ENCODE measurements around the gene TXNL4B.

The TXNL4B gene

DNA sequence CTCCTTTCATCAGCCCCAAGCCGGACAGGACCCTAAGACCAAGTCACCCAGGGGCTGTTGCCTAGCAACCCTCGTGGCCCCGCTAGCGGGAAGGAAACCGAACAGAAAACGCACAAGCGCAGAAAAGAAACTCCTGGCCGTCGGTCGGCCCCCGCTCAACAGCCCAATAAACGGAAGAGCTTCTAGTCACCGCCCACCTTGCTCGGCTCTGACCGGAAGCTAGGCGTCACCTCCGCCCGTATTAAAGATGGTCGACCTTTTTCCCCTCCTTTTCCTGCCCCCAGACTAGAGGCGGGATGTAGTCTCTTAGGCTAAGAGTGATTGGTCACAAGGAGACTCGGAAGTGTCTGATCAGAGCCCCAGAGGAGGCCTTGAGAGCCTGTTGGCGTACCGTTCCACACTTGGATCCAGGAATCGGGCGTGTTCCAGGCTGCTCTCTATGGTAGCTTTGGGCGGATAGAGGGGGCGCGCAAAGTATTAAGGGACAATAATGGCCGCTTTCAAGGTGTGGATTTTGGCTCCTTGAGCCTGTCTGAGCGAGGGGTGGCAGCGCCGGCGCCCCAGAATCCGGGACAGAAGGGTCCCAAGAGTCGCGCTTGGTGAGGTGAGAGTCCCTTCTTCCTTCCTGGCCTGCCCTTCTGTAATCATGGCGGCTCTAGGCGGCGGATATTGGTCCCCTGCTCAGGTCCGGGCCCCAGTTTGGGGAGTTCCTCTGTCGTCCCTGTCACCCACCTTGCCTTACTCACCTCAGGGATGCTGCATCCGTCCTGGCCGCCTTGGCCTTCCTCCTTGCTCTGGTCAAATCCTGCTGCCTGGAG lies at the start of gene TXNL4B, which contains the start of gene DHX38:
Gene TXNL4B (minus strand): TSS at position 173 of the 818 bp plus-strand sequence. CDS start 2,871 bp downstream, outside the sequence.
Gene DHX38 (plus strand): TSS at position 400 of the 818 bp plus-strand sequence. CDS start 2,311 bp downstream, outside the sequence.
- DNase-seq (ENCODE audit: low spot score): peak; percentile 98

DNA sequence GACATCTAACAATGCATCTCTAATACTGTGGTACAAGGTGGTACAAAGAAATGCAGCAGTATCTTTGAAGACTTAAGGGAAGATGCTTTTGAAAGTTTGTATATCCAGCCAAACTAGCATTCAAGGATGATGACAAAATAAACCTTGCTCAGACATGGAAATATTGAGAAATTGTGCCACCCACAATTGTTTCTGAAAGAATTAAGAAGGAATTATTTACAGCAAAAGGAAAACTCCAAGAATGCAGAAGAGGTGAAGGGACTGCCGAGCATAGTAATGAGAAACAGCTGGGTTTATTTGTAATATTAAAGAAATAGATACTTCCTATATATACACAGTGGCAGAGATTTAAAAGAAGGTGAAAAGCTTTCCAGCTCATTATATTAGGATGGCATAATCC lies 49.1 kb upstream of the TXNL4B start:
- DNase-seq (ENCODE audit: low spot score): no peak

DNA sequence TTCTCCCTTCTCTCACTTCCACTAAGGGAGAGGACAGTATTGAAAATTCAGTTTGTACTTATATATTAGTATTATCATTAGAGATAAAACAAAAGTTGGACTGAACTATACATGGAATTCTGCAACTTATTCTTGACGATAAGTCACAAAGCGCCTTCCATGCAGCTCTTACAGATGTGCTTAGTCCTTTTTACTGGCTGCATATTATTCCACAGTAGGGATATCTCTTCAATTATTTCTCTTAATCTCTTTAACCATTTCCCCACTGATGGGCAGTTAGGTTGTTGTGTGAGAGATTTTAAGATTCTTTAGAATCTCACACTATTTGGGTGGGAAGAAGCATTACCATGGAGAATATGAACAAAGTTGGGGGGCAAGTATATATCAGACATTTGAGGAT lies 46.5 kb upstream of the TXNL4B start:
- DNase-seq (ENCODE audit: low spot score): no peak

DNA sequence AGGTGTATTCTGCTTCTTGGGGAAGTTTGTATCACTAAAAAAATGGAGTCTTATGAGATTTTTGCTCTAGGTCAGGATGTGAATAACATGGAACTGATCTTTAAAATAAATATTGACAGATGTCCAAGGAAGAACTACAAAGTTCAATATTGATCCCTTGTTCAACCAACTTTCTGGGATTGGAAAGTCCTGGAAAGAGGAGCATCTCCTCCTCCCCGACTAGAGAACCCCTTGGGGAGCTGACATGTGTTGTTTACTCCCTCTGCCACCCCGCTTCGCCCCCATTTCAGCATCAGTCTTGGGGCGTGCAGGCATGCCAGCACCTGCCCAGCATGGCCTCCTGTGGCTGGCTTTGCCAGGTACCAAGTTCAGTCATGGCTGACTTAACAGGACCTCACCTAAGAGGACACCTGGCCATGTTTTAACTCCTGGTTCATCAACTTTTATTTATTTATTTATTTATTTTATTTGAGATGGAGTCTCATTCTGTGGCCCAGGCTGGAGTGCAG lies 44.7 kb upstream of the TXNL4B start:
- DNase-seq (ENCODE audit: low spot score): no peak

DNA sequence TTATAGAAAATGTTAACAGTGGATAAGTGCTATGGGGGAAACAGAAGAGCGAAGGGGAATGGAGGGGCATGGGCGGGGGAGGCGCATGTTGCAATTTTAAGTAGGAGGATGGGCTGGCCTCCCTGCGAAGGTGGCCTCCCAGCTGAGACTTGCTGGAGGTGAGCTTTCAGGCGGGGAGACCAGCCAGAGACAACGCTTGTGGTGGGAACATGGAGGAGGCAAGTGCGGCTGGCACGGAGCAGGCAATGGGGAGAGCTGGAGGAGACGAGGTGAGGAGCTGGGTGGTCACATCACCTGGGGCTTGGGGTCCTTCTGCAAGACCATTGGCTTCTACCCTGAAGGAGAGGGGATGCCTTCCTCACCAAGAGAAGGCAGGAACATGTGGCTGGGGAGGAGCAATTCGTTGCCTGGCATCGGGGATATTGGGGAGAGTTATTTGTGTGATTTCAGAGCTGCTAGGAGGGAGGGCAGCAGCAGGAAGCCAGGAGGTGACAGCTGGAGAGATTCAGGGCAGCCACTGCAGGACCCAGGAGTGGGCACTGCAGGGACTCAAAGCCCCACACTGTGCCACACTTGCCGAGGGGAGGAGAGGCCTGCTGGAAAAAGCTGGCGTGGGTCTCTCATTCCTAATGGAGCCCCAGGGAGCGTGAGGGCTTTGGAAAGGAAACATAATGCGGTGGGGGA lies 44.1 kb upstream of the TXNL4B start:
- DNase-seq (ENCODE audit: low spot score): no peak

DNA sequence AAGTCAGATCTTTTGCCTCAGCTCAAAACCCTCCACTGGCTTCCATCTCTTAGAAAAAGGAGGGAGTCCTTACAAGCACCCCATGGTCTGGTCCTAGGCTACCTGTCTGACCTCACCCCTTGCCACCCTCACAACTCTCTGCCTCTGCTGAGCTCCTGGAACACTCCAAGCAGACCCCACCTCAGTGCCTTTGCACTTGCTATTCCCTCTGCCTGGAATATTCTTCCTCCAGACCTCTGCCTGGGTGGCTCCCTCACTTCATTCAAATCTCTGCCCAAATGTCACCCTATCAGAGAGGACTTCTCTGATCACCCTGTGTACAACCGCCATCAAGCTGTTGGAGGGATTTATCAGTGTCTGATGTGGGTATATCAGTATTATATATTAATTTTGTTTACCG lies 41.1 kb upstream of the TXNL4B start:
- DNase-seq (ENCODE audit: low spot score): no peak

DNA sequence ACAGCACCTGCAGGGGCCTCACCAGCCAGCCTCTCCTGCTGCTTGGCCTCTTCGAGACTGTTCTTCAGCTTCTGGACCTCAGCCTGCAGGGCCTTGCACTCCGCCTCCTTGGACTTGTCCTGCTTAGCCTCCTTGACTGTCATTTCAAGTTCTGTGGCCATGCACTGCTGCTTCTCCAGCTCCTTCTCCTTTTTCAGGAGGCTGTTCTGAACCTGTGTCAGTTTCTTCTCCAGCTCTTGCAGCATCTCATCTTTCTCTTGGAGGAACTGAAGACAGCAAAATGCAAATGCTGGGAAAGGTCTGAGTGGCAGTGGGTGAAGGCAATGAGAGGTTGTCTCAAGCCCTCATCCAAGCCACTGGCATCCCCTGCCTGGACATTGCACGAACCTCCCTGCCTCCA lies 39.3 kb upstream of the TXNL4B start:
- DNase-seq (ENCODE audit: low spot score): no peak

DNA sequence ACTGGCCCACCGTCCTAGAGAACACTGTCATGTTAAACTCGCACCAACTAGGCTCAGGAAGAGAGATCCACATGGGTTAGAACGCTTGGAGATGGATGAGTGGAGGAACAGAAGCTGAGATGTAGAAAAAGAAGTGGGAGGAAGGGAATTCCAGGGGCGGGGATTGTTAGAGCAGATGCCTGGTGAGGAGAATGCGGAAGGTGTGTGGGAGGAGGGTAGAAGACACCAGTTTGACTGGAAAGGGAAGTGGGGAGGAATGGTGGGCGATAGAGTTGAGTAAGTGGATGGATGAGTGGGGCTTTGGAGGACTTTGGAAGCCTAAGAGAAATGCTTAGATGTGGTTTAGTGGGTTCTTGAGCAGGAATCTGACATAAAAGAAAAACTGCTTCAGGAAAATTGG lies 37.6 kb upstream of the TXNL4B start:
- DNase-seq (ENCODE audit: low spot score): peak; percentile 36

DNA sequence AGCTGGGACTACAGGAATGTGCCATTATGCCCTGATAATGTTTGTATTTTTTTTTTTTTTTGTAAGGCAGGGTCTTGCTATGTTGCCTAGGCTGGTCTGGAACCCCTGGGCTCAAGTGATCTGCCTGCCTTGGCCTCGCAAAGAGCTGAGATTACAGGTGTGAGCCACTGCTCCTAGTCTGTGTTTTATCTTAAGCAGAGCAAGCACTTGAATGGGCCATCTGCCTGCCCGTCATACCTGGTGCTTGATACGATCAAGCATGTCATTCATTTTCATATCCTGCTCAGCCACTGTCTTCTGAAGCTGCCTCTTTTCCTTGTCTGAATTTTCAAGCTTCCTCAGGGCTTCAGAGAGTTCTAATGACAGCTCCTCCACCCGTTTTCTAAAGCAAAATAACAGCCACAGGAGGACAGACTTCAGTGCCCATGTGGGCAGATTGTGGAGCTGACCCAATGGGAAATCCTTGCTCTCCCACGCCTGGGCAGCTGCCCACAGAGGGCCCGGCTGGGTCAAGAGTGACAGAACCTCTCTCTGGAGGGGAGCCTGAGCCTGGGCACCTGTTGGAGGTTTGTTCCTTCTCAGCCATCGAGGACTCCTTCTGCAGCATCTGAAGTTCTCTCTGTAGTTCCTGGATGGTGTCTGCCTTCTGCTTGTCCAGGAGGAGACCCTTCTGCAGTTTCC lies 36.7 kb upstream of the TXNL4B start:
- no peak for DNase-seq (ENCODE audit: low spot score)

DNA sequence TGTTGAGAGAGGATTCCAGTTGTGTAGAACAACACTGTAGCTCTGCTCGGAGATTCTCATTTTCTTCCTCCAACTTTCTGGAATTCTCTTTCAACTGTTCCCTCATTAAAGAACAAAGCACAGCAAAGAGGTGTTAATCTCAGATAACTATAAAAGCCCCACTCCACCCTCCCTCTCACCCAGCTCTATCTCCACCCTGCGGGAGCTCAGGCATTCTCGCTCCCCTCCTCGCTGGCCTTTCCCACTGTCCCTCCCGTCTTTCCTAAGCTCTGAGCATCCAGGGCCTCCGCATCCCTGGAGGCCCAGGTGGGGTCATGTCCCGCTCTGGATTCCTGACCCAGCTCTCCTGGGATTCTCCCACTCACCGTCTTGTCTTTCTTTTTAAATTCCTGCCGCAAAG lies 35.3 kb upstream of the TXNL4B start:
- no peak for DNase-seq (ENCODE audit: low spot score)

DNA sequence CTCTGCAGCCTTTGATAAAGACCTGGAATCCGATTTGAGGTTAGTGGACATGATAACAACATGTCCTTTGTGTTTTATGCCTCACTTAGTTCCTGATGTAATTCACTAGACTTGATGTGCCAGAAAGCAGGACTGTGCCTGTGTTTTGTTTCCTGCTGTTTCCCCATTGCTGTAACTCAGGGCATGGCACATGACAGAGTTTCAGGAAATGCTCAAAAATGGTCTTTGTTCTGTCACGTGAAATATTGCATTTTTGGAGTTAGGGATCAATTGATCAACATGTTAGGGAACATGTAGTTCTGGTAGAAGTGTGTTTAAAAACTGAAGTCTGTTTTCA lies 33.0 kb upstream of the TXNL4B start:
- DNase-seq (ENCODE audit: low spot score): no peak

DNA sequence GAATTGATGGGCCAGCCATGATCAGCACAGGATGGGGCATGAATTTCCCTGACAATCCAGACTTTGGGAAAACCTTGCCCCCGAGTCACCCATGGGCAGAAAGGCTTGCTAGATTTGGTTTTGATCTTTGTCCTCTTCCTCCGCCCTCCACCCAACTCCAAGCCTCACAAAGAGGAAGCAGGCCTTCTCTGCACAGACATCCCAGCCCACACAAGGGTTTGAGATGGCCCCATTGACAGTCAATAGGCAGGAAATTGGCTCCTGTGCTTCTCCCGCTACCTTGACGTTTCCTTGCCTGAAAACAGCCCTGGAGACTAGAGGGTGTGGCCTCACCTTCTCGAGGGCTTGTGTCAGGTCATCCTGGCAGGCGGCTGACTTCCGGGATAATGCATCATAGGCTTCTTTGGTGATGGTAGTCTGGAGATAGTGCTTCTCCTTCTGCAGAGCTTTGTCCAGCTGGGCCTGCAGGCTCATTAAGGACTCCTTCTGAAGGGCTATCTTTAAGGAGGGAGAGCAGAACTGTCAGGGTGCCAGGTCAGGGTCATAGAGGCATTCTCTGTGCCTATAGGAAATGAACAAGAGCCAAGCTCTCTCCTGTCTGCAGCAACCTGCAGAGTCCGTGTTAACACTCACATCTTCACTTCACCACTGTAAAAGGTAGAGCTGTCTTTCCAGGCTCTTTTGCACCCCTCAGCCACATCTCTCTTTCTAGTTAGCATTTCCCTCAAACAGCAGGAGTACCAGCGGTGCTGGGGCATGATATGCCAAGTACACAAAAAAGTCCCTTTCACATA lies 32.4 kb upstream of the TXNL4B start:
- DNase-seq (ENCODE audit: low spot score): no peak

DNA sequence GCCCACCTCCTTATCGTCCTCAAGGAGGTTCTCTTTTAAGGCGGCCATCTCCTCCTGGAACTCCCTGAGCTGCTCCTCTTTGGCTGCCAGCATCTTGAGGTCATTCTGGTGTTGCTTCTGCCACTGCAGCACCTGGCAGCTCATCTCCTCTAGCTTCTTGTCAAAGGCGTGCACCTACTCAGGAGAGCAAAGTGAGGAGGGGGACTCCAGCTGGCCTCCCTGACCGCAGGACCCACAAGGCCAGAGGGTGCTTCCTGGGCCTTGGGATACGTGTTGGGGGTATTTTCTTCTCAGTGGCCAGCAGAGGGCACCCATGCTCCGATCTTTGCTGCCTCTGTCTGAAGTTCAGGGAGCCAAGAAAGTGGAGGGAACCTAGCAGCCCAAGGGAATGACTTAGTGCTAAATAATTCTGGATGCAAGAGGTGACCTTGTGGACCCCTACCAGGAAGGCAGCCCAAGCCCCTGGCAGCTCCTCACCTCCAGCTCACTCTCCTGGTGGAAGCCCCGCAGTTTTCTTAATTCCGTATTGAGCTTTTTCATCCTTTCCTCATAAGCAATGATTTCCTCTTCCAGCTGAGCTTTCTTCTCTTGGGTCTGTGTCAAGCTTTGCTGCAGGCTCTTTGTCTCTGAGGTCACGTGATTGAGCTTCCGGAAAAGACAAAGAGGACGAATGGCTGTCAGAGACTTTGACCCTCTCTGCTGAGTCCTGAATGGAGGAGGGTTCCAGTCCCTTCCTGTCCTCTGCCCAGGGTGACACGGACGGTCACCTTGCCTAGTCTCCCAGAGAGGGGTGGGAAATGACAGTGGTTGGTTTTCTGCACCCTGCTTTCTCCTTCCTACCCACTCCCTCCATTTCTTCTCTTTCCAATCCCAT lies 31.6 kb upstream of the TXNL4B start:
- DNase-seq (ENCODE audit: low spot score): peak; percentile 59

DNA sequence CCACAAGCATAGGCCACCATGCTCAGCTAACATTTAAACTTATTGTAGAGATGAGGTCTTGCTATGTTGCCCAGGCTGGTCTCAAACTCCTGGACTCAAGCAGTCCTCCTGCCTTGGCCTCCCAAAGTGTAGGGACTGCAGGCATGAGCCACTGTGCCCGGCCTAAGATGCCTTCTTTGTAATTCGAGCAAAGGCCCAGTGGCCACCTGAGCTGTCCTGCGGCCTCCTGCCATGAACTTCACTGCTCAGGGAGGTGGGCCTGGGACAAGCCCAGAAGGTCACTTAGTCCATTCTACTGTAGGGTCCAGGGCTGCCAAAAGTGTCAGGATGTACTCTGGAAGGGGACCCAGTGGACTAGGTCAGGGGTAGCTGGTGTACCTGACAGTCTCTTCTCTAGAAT lies 30.7 kb upstream of the TXNL4B start:
- no peak for DNase-seq (ENCODE audit: low spot score)

DNA sequence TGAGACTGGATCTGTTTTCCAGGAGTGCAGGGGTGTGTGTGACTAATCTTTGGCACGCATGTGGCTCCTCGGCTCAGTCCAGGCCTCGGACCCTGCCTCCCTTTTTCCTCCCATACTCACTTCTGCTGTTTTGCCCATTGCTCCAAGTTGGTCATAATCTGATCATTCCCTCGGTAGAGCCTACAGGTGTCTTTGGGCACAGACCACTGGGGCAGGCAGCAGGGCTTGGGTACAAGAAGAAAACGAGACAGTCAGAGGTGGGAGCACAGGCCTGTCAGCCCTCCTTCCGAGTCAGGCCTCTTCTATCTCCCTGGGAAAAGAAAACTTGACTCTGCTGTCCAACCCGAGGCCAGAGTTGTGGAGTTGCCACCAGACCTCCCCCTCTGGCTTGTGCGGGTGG lies 30.0 kb upstream of the TXNL4B start:
- no peak for DNase-seq (ENCODE audit: low spot score)

DNA sequence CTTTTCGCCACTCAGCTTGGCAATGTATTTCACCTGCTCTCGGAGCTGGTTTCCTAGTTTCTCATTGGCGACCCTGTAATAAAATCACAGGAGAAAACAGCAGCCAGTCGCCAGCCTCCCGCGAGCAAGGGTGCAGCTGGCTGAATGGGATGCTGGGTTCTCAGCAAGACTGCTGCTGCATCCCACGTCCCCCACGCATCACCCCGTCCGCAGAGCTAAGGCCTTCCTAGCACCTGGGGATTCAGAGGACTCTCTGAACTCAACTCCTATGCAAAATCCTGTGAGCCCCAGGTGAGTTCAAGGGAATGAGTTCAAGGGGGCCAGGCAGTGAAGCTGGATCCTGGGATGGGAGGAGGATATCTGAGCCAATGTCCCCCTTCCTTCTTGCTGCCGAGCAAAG lies 29.5 kb upstream of the TXNL4B start:
- no peak for DNase-seq (ENCODE audit: low spot score)

DNA sequence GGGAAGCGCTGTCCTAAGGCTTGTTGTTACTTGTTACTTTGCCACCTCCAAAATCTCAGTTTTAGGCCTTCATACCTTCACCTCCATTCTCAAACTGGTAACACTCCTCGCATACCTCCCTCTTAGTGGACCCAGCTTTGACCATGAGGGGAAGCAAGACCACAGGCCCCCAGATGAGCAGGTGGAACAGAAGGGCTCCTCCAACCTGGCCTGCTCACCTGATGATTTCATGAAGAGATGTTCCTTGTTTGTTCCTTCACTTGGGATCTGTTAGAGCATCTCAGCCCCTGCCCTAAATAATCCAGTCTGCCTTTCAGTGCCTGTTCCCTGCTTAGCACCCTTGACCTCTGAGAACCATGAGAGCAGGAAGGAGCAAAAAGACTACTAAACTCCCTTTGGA lies 28.9 kb upstream of the TXNL4B start:
- DNase-seq (ENCODE audit: low spot score): no peak

DNA sequence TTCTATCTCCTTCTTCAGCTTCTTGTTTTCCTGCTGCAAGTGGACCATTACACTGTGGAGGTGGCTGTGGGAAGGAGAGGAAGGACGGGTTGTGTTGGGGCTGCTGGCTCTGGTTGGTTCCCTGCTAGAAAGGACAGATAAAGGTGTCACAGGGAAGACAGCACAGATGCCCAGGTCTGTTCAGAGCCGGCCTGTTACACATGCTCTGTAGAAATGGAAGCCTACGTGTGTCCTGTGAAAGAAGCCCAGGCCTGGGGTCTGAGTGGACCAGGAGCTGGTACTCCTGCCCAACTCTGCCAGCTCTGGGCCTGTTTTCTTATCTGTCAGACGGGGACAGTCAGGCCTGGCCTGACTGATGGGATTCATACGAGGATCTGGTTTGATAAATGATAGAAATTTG lies 26.6 kb upstream of the TXNL4B start:
- DNase-seq (ENCODE audit: low spot score): no peak

DNA sequence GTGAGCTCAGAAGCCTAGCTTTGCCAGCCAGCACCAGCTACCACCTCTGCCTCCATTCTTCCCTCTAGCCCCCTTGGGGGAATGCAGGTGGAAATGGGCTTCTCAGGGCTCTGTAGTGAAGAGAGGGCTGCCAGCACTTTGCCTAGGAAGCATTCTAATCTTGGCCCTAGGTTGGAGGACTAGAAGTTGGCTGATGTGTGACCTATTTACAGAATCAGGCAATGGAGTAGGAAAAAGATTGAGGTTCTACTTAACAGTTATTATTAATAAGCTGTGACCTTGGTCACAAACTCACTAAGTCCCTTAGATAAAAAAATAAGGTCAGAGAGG lies 20.2 kb upstream of the TXNL4B start:
- DNase-seq (ENCODE audit: low spot score): no peak

DNA sequence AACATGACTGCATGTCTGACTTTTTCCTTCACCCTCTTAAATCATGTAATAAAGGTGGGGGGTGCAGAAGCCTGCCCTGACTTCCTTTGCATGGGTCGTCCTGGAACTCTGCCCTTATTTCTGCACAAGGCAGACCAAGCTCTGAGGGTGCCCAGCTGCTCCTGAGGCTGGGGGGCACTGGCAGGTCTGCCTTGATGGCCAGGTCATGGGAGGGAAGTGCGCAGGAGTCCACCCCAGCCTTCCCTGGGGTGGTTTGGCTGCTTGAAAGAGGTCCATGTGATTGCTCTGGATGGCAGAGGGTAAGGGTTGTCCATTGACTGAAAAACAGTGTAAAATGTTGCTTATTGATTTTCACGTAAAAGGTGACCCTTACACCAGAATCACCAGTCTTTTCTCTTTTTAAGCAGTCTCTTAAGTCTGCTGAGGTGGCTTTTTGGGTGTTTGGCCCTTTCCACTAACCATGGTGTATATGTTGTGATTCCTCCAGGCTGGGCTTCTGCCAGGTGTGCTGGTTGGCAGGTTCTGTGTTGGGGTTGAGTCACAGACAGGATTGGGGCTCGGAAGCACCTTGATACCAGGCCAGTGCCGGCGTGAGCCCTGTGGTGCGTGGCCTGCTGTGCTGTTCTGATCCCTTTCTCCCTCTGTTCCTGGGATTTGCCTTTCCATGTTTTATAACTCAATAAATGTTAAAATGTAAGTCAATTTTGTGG lies 19.6 kb upstream of the TXNL4B start:
- DNase-seq (ENCODE audit: low spot score): no peak

DNA sequence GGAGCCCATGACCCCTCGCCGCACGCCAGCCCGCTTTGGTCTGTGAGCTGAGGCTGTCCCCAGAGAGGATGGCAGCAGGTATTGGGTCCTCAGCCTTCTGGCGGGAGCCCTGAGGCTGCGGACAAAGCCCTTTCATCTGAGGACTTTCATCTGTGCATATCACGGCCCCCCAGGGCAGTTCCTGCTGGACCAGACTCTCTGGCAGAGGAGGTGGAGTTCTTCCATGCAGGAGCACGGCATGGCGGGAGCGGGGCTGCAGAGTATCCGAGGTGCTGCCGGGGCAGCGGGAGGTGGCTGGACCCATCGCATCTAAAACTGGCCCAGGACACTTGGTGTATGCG lies 19.0 kb upstream of the TXNL4B start:
- DNase-seq (ENCODE audit: low spot score): no peak
